ENCODE results near the gene LCLAT1. TPM values are rescaled to one million over a fixed set of nuclear protein-coding genes. Genes with fewer than 3 reads are reported as not detected.

Gene LCLAT1
- total and polyA plus RNA-seq, 2 of the 4 experiments (the other 2 are of a cell fraction) = 7.5 to 11.5 TPM

- DNase-seq = no peak
- Histone ChIP-seq H3K4me2 (ENCODE audit: low read depth, low read length) (no peak overlapping the region), H4K20me1 (ENCODE audit: insufficient read depth, low read length) (no peaks in the 10 kb centered on the region), H3K79me1 (ENCODE audit: low read depth in 1 of 2, low read length in 2 of 2) (no peaks in the 10 kb centered on the region), H2AFZ (replicated peaks; ENCODE audit: low read length, poor library complexity) (no peak overlapping the region), H3K9me1 (ENCODE audit: insufficient read depth, low read length) (no peaks in the 10 kb centered on the region), H3K14ac (replicated peaks; ENCODE audit: low read depth, low read length) (no peak overlapping the region), H3K56ac (ENCODE audit: extremely low read depth, insufficient read depth, low read length) (no peak overlapping the region), H3K27me3 (ENCODE audit: control insufficient read depth, insufficient read depth, low read length) (no peaks in the 10 kb centered on the region), H2AK9ac (replicated peaks; ENCODE audit: low read depth, low read length, poor library complexity) (no peak overlapping the region), H3K4me3 (ENCODE audit: insufficient read depth, low read depth, low read length) (no peak overlapping the region), H4K8ac (ENCODE audit: low read depth in 2 of 2, low read length in 2 of 2) (no peak overlapping the region), H3K18ac (ENCODE audit: low read depth, low read length) (no peak overlapping the region), H2BK20ac (ENCODE audit: low read depth, low read length) (no peak overlapping the region), H2BK120ac (ENCODE audit: low read depth, low read length) (no peak overlapping the region), H2BK5ac (ENCODE audit: low read depth, low read length, poor library complexity, severe bottlenecking) (no peak overlapping the region), H3K4me1 (ENCODE audit: control insufficient read depth, insufficient read depth, low read length) (peaks cover 4% of the 10 kb centered on the region; the same call in 1 of the 2 replicates), H3K9me3 (ENCODE audit: control insufficient read depth, insufficient read depth, low read length) (no peaks in the 10 kb centered on the region), H3K23ac (ENCODE audit: low read depth, low read length) (no peak overlapping the region), H3K36me3 (ENCODE audit: control insufficient read depth, insufficient read depth, low read length) (no peaks in the 10 kb centered on the region), H4K5ac (ENCODE audit: low read depth, low read length) (no peak overlapping the region), H3K9ac (ENCODE audit: low read depth, low read length) (no peak overlapping the region), H3K4ac (ENCODE audit: low read depth, low read length) (no peak overlapping the region), H4K91ac (ENCODE audit: insufficient read depth, low read depth, low read length) (no peak overlapping the region), H2BK15ac (ENCODE audit: low read depth, low read length) (no peak overlapping the region), H2AK5ac (ENCODE audit: low read depth, low read length) (no peak overlapping the region), H3K27ac (ENCODE audit: insufficient read depth, low read length) (no peak overlapping the region)
- 55% methylated on average over 2 of the region's 4 CpGs; no CpG with 5 or more reads in 1 of the 2 experiments for WGBS, 2 experiments (ENCODE audit: extremely low coverage in 2 of 2, insufficient read length in 1 of 2)
- in situ Hi-C loops (cut with MboI; ENCODE audit: low sequenced_read_pairs) (no loop called here), dilution Hi-C loops (cut with HindIII; ENCODE audit: low sequenced_read_pairs, unreplicated experiment) (no loop called here), intact Hi-C loops (cut with micrococcal nuclease) (no loop called here)
- ATAC-seq (ENCODE audit: low read depth) = no peak
- ChIA-PET POLR2A (ENCODE audit: unreplicated experiment) (interaction anchor here (0.7 kb wide), 1 partner anchor 20 kb away, joined by 3 read pairs; no protein-coding TSS in a partner anchor), CTCF (interaction anchor here (0.7 kb wide), 1 partner anchor 146 kb away, joined by 3 read pairs; no protein-coding TSS in a partner anchor)
- TF ChIP-seq MAZ (IDR thresholded peaks at IDR 0.05; ENCODE audit: borderline replicate concordance, low read depth, low read length) (no peak), SMC3 (IDR thresholded peaks at IDR 0.05; ENCODE audit: low read depth, low read length) (no peak), NFE2L2 (IDR thresholded peaks at IDR 0.05; ENCODE audit: low read depth, low read length) (no peak), ELK1 (IDR thresholded peaks at IDR 0.05; ENCODE audit: borderline replicate concordance, low read depth, low read length) (no peak), POLR2A (IDR thresholded peaks at IDR 0.05; ENCODE audit: low read depth, low read length) (no peak), MXI1 (IDR thresholded peaks at IDR 0.05; ENCODE audit: borderline replicate concordance, low read depth, low read length) (no peak), RCOR1 (IDR thresholded peaks at IDR 0.05; ENCODE audit: insufficient replicate concordance, low read length) (no peak), CEBPB (IDR thresholded peaks at IDR 0.05; ENCODE audit: low read depth, low read length) (no peak), BHLHE40 (IDR thresholded peaks at IDR 0.05; ENCODE audit: low read depth, low read length) (no peak), CTCF (conservative IDR thresholded peaks at IDR 0.05; ENCODE audit: low read depth, low read length) (no peak), USF2 (IDR thresholded peaks at IDR 0.05; ENCODE audit: low read depth, low read length) (no peak), MAFK (IDR thresholded peaks at IDR 0.05; ENCODE audit: low read depth, low read length) (no peak), FOS (IDR thresholded peaks at IDR 0.05; ENCODE audit: low read depth, low read length) (no peak), RAD21 (IDR thresholded peaks at IDR 0.05; ENCODE audit: low read length) (no peak), RFX5 (IDR thresholded peaks at IDR 0.05; ENCODE audit: low read depth, low read length) (no peak)
- no TSS peak for BruUV-seq (replicated peaks)
Observed at GRCh38 chr2:30686669-30687068, 239.6 kb downstream of the LCLAT1 start.
